Karpas-422 (cell line): Measurements from ENCODE around the gene C6orf62. TPM values are rescaled to one million over a fixed set of nuclear protein-coding genes. Genes with fewer than 3 reads are reported as not detected.
A peak's percentile ranks its signal among the peaks of the same experiment; 100 is the strongest.
"Not testable (repeated sequence)": the region's sequence is repeated elsewhere in the genome, so short reads cannot be mapped to it uniquely, and the experiment has no call there.

ENCODE experiments used
- DNase-seq: peaks from one replicate; pipeline ENCODE4 v3.0.0-alpha.2; 2015
- H2AFZ ChIP-seq: fragments of 200-600 bp; sonication (generic); 2 replicates; pipeline ENCODE4 v1.6.1; 2014; ENCODE audit warnings: antibody characterized with exemption, low read length, mixed read lengths
- H3K27ac ChIP-seq: fragments of 200-600 bp; sonication (generic); 2 replicates; pipeline ENCODE4 v1.5.1; 2014; ENCODE audit warnings: mild to moderate bottlenecking, low read length, moderate library complexity
- H3K27me3 ChIP-seq: fragments of 200-600 bp; sonication (generic); 2 replicates; pipeline ENCODE4 v1.6.1; 2014; ENCODE audit warnings: low read length, mixed read lengths
- H3K36me3 ChIP-seq: fragments of 200-600 bp; sonication (generic); 2 replicates; pipeline ENCODE4 v1.6.1; 2014; ENCODE audit warnings: low read length, mixed read lengths; ENCODE audit not compliant: insufficient read depth
- H3K4me1 ChIP-seq: fragments of 200-600 bp; sonication (generic); 2 replicates; pipeline ENCODE4 v1.6.1; 2014; ENCODE audit warnings: mild to moderate bottlenecking, low read length, mixed read lengths
- H3K4me2 ChIP-seq: fragments of 200-600 bp; sonication (generic); 2 replicates; pipeline ENCODE4 v1.6.1; 2014; ENCODE audit warnings: low read length, low read depth, mild to moderate bottlenecking; ENCODE audit not compliant: poor library complexity, severe bottlenecking
- H3K4me3 ChIP-seq: fragments of 200-600 bp; sonication (generic); 2 replicates; pipeline ENCODE4 v1.5.1; 2014; ENCODE audit warnings: mild to moderate bottlenecking, antibody characterized with exemption, low read length, mixed read lengths
- H3K79me2 ChIP-seq: fragments of 200-600 bp; sonication (generic); 2 replicates; pipeline ENCODE4 v1.6.1; 2014; ENCODE audit warnings: mild to moderate bottlenecking, low read length, mixed read lengths
- H3K9ac ChIP-seq: fragments of 200-600 bp; sonication (generic); 2 replicates; pipeline ENCODE4 v1.6.0; 2014; ENCODE audit warnings: low read length
- H3K9me2 ChIP-seq: fragments of 200-600 bp; sonication (generic), shearing (Covaris generic); replicated peaks from 2 replicates; pipeline ENCODE4 v1.6.0; 2014; ENCODE audit warnings: mild to moderate bottlenecking, low read length, moderate library complexity; ENCODE audit not compliant: insufficient read depth
- H3K9me3 ChIP-seq: fragments of 300-700, 200-600 bp; sonication (generic); 2 replicates; pipeline ENCODE4 v1.6.1; 2014; ENCODE audit warnings: low read length, mixed read lengths
- H4K20me1 ChIP-seq: fragments of 200-600 bp; sonication (generic); 2 replicates; pipeline ENCODE4 v1.6.1; 2014; ENCODE audit warnings: mild to moderate bottlenecking, antibody characterized with exemption, low read length, low read depth; ENCODE audit not compliant: insufficient read depth
- total RNA-seq: library from RNA; depleted of rRNA; stranded (reverse); fragments of >200 nt; shearing (Covaris generic); gene quantifications from 2 replicates; pipeline ENCODE4 v1.2.3, GENCODE V29; 2014; ENCODE audit warnings: low replicate concordance

Gene C6orf62
- total RNA-seq, 1 experiment from 2014 or later = 123 TPM

DNA sequence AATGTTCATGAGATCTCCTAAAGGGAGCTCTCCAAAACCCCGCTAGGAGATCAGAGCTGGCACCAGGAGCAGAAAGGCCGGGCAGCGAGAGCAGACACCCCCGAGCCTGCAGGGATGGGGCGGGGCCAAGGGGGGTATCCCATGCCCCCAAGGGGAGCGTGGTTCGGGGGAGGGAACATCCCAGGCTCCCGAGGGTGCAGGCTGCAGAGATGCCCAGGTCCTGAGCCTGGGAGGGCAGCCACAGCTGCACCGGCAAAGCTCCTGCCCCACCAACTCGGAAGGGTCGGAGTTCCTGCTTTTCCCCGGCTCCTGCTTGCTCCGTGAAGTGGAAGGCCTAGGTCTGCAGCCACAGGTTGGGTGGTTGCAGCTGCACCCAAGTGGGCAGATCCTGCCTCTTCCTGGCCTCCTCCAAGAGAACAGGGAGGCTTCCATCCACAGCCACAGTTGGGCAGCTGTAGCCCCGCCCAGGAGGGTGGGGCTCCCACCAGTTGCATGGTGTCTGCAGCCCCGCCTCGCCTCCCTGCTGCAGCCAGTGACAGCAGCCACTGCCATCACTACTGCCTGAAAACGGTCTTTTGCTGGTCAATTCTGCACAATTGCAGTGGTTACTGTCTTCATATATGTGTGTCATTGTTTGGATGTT lies 42.4 kb upstream of the C6orf62 start:
- Histone ChIP-seq H3K4me2 (no peak overlapping the region), H3K36me3 (no peaks in the 10 kb centered on the region), H3K9me2 (no peaks in the 10 kb centered on the region), H4K20me1 (no peaks in the 10 kb centered on the region), H3K9ac (no peak overlapping the region), H3K27me3 (no peaks in the 10 kb centered on the region), H3K27ac (no peak overlapping the region), H3K9me3 (no peaks in the 10 kb centered on the region), H3K4me3 (no peak overlapping the region), H3K4me1 (peaks cover 3% of the 10 kb centered on the region; the same call in 1 of the 2 replicates), H3K79me2 (no peaks in the 10 kb centered on the region), H2AFZ (peak overlapping the region; percentile 86; the same call in 1 of the 2 replicates)
- DNase-seq = peak; percentile 76

- Histone ChIP-seq H3K9me2 (no peaks in the 10 kb centered on the region), H3K4me1 (peaks cover 3% of the 10 kb centered on the region; the same call in 1 of the 2 replicates), H2AFZ (no peak overlapping the region)
These were observed 41.3 kb upstream of the C6orf62 start for GRCh38 chr6:24760210-24760609.

DNA sequence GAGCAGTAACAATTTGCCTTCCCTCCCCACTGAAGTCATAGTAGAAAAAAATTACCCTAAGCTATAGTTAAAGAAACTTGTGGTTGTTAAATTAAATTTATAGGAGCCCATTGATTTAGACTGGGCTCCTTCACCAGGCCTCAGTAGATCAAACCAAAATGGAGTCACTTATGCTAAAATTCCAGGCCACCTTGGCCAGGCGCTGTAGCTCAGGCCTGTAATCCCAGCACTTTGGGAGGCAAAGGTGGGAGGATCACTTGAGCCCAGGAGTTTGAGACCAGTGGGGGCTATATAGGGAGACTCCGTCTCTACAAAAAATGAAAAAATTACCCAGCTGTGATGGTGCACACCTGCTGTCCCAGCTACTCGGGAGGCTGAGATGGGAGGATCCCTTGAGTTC lies 40.8 kb upstream of the C6orf62 start:
- Histone ChIP-seq H3K4me3 (no peak overlapping the region), H2AFZ (no peak overlapping the region), H3K27me3 (no peaks in the 10 kb centered on the region), H3K9ac (no peak overlapping the region), H3K4me2 (no peak overlapping the region), H3K9me2 (no peaks in the 10 kb centered on the region), H3K79me2 (no peaks in the 10 kb centered on the region), H4K20me1 (no peaks in the 10 kb centered on the region), H3K4me1 (peaks cover 3% of the 10 kb centered on the region; the same call in 1 of the 2 replicates), H3K9me3 (no peaks in the 10 kb centered on the region), H3K27ac (no peak overlapping the region), H3K36me3 (no peaks in the 10 kb centered on the region)
- DNase-seq = no peak

More at GRCh38 chr6:24760210-24760609, 41.3 kb upstream of the C6orf62 start:
- no peaks in the 10 kb centered on the region for H3K79me2 ChIP-seq
- no peak overlapping the region for H3K27ac ChIP-seq
- no peak overlapping the region for H3K4me2 ChIP-seq
- no peaks in the 10 kb centered on the region for H3K27me3 ChIP-seq
- H3K9me3 ChIP-seq = no peaks in the 10 kb centered on the region
- DNase-seq = no peak
- H4K20me1 ChIP-seq = no peaks in the 10 kb centered on the region
- H3K4me3 ChIP-seq = no peak overlapping the region
- no peaks in the 10 kb centered on the region for H3K36me3 ChIP-seq
- no peak overlapping the region for H3K9ac ChIP-seq

- no peaks in the 10 kb centered on the region for H3K79me2 ChIP-seq
- no peak overlapping the region for H3K27ac ChIP-seq
- H3K27me3 ChIP-seq = peaks cover 4% of the 10 kb centered on the region; the same call in 1 of the 2 replicates
- no peak overlapping the region for H3K4me3 ChIP-seq
- no peak overlapping the region for H2AFZ ChIP-seq
- no peak overlapping the region for H3K4me2 ChIP-seq
- H3K36me3 ChIP-seq = 0 out of 2 replicates have a peak, but pooled peaks cover 5% of the 10 kb centered on the region
- H3K9me3 ChIP-seq = peaks cover 7% of the 10 kb centered on the region; the same call in 1 of the 2 replicates
- DNase-seq = no peak
- H3K9me2 ChIP-seq = no peaks in the 10 kb centered on the region
- no peak overlapping the region for H3K9ac ChIP-seq
- H4K20me1 ChIP-seq = no peaks in the 10 kb centered on the region
- H3K4me1 ChIP-seq = peaks cover 3% of the 10 kb centered on the region; the same call in 1 of the 2 replicates
These were observed 38.7 kb upstream of the C6orf62 start for GRCh38 chr6:24757611-24758010.

- Histone ChIP-seq H3K4me1 (no peaks in the 10 kb centered on the region), H3K9me2 (no peaks in the 10 kb centered on the region), H2AFZ (no peak overlapping the region), H3K27ac (no peak overlapping the region), H4K20me1 (no peaks in the 10 kb centered on the region), H3K36me3 (0 out of 2 replicates have a peak, but pooled peaks cover 5% of the 10 kb centered on the region), H3K9me3 (peaks cover 7% of the 10 kb centered on the region; the same call in 1 of the 2 replicates), H3K27me3 (peaks cover 4% of the 10 kb centered on the region; the same call in 1 of the 2 replicates), H3K4me2 (no peak overlapping the region), H3K79me2 (no peaks in the 10 kb centered on the region), H3K9ac (no peak overlapping the region), H3K4me3 (no peak overlapping the region)
- DNase-seq = no peak
These were observed 36.3 kb upstream of the C6orf62 start for GRCh38 chr6:24755279-24755678.

GRCh38 chr6:24754378-24754777 lies 35.4 kb upstream of the C6orf62 start:
- H3K4me3 ChIP-seq, H3K36me3 ChIP-seq, H2AFZ ChIP-seq, H3K9me2 ChIP-seq, H4K20me1 ChIP-seq, H3K4me2 ChIP-seq, H3K9me3 ChIP-seq, H3K27me3 ChIP-seq, H3K79me2 ChIP-seq, H3K9ac ChIP-seq, DNase-seq, H3K27ac ChIP-seq, H3K4me1 ChIP-seq: not testable (repeated sequence)

DNA sequence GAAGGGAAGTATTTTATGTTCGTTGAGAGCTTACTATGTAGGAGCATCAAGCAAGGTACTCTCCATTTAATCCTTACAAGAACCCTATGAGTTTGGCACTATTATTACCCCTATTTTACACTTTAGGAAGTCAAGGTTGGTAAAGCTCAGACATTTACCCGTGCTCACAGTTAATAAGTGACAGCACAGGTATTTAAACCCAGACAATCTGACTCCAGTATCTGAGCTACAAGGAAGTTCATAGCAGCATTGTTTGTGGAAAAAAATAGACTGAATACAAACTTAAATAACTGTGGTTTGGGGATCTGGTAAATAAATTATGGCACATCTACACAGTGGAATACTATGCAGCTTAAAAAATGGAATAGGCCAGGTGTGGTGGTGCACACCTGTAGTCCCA lies 34.6 kb upstream of the C6orf62 start:
- Histone ChIP-seq H3K9me2 (no peaks in the 10 kb centered on the region), H3K4me1 (no peaks in the 10 kb centered on the region), H3K4me2 (no peak overlapping the region), H4K20me1 (no peaks in the 10 kb centered on the region), H3K4me3 (no peak overlapping the region), H3K9me3 (peaks cover 7% of the 10 kb centered on the region; the same call in 1 of the 2 replicates), H3K36me3 (0 out of 2 replicates have a peak, but pooled peaks cover 5% of the 10 kb centered on the region), H3K79me2 (no peaks in the 10 kb centered on the region), H3K27me3 (peaks cover 4% of the 10 kb centered on the region; the same call in 1 of the 2 replicates), H3K27ac (no peak overlapping the region), H2AFZ (no peak overlapping the region), H3K9ac (no peak overlapping the region)
- no peak for DNase-seq

- no peaks in the 10 kb centered on the region for H3K4me1 ChIP-seq
- DNase-seq = no peak
- no peaks in the 10 kb centered on the region for H3K79me2 ChIP-seq
- no peaks in the 10 kb centered on the region for H4K20me1 ChIP-seq
- no peaks in the 10 kb centered on the region for H3K9me2 ChIP-seq
- peaks cover 4% of the 10 kb centered on the region; the same call in 1 of the 2 replicates for H3K27me3 ChIP-seq
- H3K9me3 ChIP-seq = peaks cover 7% of the 10 kb centered on the region; the same call in 1 of the 2 replicates
- H2AFZ ChIP-seq = no peak overlapping the region
- no peak overlapping the region for H3K9ac ChIP-seq
- H3K4me2 ChIP-seq = no peak overlapping the region
- H3K27ac ChIP-seq = no peak overlapping the region
- 0 out of 2 replicates have a peak, but pooled peaks cover 5% of the 10 kb centered on the region for H3K36me3 ChIP-seq
- no peak overlapping the region for H3K4me3 ChIP-seq
These were observed 34.1 kb upstream of the C6orf62 start for GRCh38 chr6:24752917-24753492.
